ENCODE results near the gene TNPO2.
A peak's percentile ranks its signal among the peaks of the same experiment; 100 is the strongest.
"Not testable (repeated sequence)": the region's sequence is repeated elsewhere in the genome, so short reads cannot be mapped to it uniquely, and the experiment has no call there.

The TNPO2 gene

DNA sequence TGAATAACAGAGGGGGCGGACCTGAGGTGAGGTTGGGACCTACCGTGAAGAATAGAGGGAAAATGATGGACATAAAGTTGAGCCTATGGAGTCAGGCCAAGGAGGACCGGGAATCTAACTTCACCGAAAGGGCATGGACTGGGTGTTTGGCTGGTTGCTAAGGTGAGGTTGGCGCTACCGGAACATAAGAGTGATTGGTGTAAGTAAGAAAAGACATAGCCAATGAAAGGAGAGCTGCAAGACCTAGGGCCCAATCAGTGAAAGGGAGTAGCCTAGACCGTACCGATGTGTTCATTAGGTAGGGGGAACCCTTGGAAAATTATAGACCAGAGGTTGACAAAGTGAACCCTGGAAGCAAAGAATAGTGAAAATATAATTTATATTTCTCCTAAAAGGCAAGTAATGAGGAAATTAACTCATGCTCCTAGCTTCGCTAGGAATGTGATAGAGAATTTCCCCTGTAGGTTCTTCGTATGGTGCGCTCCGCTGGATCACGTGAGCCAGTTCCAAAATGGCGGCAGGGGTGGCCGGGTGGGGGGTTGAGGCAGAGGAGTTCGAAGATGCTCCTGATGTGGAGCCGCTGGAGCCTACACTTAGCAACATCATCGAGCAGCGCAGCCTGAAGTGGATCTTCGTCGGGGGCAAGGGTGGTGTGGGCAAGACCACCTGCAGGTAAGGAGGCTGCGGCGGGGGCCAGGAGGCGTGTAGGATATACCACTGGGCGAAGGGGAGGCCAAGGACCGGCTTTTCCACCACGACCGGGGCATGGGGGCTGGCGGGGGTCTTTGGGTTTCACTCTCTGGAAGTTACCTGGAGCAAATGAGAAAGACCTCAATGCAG lies 13.5 kb upstream of the TNPO2 start, which contains the start of gene GET3:
TSS of gene GET3 (plus strand) at position 503 of the 840 bp plus-strand sequence. CDS start at position 512, 9 bp downstream.
- peak; percentile 100 for DNase-seq

DNA sequence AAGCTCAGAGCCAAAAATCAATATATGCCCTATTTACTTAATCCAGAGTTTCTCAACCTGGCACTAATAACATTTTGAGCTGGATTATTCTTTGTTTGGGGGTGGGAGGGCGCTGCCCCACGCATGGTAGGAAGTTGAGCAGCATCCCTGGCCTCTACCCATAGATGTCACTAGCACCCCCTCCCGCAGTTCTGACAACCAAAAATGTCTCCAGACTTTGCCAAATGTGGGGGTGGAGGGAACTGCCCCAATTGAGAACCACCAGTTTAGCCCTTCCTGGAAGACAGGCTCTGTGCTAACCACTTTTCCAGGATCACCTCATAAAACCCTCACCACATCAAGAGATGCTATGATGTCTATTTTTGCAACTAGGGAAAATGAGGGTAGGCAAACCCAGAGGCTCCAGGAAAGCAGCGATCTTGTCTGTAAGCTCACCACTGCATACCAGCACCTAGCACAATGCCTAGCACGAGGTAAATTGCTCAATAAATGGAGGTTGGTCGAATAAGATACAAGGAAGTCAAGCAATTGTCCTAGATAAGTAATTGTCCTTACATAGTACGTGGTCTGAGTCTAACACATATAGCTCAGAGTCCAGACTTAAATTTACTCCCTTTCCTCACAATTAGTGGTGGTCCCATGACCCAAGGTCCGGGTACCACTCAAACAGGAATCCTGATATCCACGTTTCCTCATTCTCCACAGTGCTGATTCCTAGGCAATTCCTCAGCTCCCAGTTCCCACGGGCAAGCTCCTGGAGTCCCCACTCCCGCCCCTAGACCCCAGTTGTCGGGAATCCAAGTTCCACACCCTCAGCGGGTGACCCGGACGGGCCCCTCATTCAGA lies 9.9 kb upstream of the TNPO2 start:
- peak; percentile 20 for DNase-seq

- no peak for DNase-seq
Observed at GRCh38 chr19:12731337-12731736, 7.6 kb upstream of the TNPO2 start.

- no peak for DNase-seq
Observed at GRCh38 chr19:12730064-12730463, 6.3 kb upstream of the TNPO2 start.

DNA sequence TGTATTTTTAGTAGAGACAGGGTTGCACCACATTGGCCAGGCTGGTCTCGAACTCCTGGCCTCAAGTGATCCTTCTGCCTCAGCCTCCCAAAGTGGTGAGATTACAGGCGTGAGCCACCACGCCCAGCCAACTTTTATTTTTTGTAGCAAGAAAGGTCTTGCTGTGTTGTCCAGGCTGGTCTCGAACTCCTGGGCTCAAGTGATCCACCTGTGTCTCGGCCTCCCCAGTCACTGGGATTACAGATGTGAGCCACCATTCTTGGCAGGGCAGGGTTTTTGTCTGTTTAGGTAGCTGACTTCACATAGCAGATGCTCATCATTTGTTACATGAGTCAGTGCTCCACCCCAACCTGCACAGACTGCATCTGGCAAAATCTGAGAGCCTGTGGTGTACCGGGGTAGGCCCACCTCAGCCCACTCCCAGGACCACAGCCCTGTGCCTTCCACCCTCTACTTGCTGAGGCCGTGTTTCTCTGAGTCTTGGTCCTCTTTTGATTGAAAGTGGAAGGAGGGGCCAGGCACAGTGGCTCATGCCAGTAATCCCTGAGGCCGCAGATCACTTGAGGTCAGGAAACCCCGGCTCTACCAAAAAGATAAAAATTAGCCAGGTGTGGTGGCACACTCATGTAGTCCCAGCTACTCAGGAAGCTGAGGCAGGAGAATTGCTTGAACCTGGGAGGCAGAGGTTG lies 4.2 kb upstream of the TNPO2 start:
- no peak for DNase-seq

DNA sequence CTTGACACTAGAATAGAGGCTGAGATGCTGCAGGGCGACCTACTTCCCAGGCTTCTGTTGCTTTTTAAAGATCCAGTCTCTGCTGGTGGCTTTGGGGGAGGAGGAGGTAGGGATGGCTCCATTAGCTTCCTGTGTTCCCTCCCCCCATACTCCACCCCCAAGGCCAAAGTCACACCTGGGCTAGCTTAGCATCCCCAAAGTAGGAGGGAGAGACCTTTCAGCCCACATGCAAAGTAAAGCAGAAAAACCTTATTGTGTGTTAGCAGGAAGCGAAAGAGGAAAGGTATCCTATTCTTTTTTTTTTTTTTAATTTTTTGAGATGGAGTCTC lies 3.2 kb upstream of the TNPO2 start:
- no peak for DNase-seq

- not testable (repeated sequence) for DNase-seq
Observed at GRCh38 chr19:12725612-12726011, 1.9 kb upstream of the TNPO2 start.

GRCh38 chr19:12723381-12723640 lies 421 bp downstream of the TNPO2 start:
- no peak for DNase-seq

- DNase-seq: peak; percentile 98
Observed at GRCh38 chr19:12722566-12723380, 959 bp downstream of the TNPO2 start.

DNA sequence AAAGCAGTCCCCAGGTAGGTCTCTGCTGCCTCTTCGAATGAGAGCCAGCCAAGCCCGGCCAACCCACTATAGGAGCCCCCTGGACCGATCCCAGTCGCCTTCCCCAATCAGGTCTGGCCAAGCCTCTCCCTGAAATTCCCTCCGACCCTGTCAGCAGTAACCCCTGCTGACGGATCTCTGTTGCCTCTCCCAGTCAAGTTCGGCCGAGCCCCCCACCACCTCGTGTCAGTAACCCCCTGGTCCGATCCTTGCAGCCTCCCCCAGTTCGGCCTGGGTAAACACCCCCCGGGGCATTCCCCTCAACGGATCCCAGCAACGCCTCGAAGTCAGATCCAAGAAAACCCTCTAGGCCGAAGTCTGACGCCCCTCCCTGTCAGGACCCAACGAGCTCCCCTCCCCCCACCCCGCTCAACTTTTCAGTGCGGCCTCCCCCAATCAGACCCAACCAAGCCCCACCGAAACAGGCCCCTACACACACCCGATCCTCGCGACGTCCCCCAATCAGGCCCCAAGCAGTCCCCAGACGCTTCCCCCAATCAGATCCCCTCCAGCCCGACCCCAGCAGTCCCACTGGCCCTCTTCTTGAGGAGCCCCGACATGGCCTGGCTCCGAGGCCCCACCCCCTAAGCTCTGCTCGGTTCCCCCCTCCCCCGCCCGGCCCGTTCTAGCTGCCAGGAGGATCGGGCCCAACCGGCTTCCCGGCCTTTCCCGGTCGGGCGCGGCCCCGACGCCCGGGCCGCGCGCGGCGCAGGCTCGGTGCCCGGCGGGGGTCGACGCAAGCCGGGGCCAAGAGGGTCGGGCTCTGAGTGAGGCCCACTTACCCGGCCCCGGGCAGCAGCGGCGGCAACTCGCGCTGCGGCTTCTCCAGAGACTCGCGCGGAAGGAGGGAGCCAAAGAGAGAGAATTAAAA lies 1.8 kb downstream of the TNPO2 start:
- peak; percentile 51 for DNase-seq

DNA sequence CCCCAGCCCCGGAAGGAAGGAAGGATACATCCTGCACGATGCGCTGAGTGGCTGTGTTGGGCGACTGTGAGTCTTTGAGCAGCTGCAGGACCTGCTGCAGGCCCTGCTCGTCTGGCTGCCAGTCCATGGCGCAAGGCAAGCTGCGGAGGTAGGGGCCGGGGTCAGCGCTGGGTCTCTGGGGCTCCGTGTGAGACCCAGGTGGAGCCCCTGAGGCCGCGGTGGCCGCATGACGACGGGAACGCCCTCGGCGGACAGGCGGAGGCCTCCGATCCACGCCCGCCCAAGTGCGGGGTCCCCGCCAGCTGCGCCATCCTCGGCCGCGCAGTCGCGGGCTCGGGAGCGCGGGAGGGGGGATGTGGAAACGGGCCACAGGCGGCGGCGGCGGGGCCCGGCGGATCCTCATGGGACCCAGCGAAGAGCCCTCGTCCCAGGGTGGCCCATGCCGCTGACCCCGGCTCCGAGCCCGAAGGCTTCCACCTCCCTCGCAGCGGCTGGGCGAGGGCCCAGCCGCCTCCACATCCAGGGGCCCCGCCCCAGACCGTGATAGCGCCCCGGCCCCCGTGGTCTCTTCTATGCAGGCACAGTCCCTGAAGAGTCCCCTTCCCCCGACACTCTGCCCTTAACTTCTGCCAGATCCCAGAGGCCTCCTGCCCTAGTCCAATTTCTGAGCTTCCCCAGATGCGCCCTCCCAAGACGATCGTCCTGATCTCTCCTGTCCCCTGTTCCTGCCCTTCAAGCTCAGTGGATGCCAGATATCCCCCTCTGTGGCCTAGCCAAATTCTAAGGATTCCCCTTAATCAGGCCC lies 2.7 kb downstream of the TNPO2 start:
- DNase-seq: no peak

DNA sequence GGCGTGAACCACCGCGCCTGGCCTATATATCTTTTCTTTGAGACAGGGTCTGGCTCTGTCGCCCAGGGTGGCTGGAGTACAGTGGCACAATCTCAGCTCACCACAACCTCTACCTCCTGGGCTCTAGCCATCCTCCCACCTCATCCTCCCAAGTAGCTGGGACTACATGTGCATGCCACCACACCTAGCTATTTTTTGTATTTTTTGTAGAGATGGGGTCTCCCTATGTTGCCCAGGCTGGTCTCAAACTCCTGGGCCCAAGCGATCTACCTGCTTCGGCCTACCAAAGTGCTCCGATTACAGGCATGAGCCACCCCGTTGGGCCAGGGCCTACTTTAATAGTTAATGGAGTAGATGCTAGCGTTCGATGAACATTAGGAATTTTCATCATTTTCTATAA lies 3.4 kb downstream of the TNPO2 start:
- DNase-seq: no peak

GRCh38 chr19:12715929-12716328 lies 7.8 kb downstream of the TNPO2 start:
- no peak for DNase-seq

DNA sequence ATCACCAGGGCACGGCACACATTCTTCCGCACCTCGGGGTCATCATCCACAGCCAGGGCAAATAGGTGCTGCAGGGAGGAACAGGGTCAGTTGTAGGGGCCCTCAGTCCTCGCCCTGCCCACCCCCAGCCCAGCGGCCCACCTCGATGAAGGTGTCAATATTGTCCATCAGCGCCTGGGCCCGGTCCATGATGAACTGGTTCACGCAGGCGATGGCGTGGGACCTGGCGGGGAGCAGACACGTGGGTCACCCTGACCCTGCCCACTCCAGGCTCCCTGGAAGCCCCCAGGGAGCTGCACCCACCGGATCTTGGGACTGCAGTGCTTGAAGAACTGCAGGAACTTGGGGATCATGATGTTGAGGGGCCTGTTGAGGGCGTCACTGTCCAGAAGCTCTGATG lies 8.6 kb downstream of the TNPO2 start:
- no peak for DNase-seq

- DNase-seq: not testable (repeated sequence)
Observed at GRCh38 chr19:12713304-12713703, 10.4 kb downstream of the TNPO2 start.

DNA sequence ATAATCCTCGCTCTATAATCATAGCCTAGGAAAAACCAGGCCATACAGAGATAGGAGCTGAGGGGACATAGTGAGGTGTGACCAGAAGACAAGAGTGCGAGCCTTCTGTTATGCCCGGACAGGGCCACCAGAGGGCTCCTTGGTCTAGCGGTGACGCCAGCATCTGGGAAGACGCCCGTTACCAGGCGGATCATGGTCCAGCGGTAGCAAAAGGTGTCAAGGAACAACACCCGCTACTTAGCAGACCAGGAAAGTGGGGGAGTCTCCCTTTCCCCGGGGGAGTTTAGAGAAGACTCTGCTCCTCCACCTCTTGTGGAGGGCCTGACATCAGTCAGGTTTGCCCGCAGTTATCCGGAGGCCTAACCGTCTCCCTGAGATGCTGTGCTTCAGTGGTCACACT lies 11.7 kb downstream of the TNPO2 start:
- DNase-seq: not testable (repeated sequence)

DNA sequence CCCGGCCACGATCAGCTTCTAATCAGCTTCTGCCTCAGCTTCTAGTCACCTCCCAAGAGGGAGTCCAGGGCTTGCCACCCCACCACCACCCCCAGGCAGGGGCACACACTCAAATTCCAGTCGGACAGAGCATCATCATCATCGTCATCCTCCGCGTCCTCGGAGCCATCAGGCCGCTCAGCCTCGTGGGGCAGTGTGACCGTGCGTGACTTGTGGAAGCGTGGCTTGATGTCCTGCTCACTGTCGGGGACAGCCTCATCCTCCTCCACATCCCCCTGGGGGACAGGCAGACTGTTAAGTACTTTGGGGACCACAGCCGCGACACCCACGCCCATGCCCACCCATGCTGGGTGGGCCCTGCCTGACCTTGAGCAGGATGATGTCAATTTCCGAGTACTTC lies 12.5 kb downstream of the TNPO2 start:
- no peak for DNase-seq

- DNase-seq: no peak
Observed at GRCh38 chr19:12708641-12709040, 15.1 kb downstream of the TNPO2 start.

GRCh38 chr19:12706332-12706718 lies 17.4 kb downstream of the TNPO2 start:
- no peak for DNase-seq

- no peak for DNase-seq
Observed at GRCh38 chr19:12705654-12706331, 17.9 kb downstream of the TNPO2 start.
